GM12874 (cell line): ENCODE measurements around the gene DDX53.

ENCODE experiments used
- CTCF ChIP-seq: IDR thresholded peaks from 2 replicates; pipeline ENCODE4 v1.5.1; 2011; ENCODE audit warnings: low read depth, mild to moderate bottlenecking, control low read depth, low read length, moderate library complexity; ENCODE audit not compliant: insufficient read depth

The DDX53 gene

GRCh38 chrX:23012162-23012561, 12.4 kb downstream of the DDX53 start:
- TF ChIP-seq CTCF: no peak

GRCh38 chrX:23012636-23013035, 12.9 kb downstream of the DDX53 start:
- TF ChIP-seq CTCF: no peak

- no peak for TF ChIP-seq CTCF
Observed at GRCh38 chrX:23013366-23013765, 13.6 kb downstream of the DDX53 start.

GRCh38 chrX:23031600-23031999, 31.8 kb downstream of the DDX53 start:
- no peak for TF ChIP-seq CTCF

GRCh38 chrX:23035493-23035892, 35.7 kb downstream of the DDX53 start:
- TF ChIP-seq CTCF: no peak

- no peak for TF ChIP-seq CTCF
Observed at GRCh38 chrX:23046443-23046842, 46.7 kb downstream of the DDX53 start.

GRCh38 chrX:23048806-23049573, 49.2 kb downstream of the DDX53 start:
- no peak for TF ChIP-seq CTCF

- TF ChIP-seq CTCF: no peak
Observed at GRCh38 chrX:23052324-23052723, 52.6 kb downstream of the DDX53 start.
